ENCODE data around the gene TRPC6. TPM values are rescaled to one million over a fixed set of nuclear protein-coding genes. Genes with fewer than 3 reads are reported as not detected.

TRPC6 gene
- polyA plus RNA-seq, 1 donor (not counting 4 experiments of a cell fraction or from before 2014, with no cell fraction given): 0.04 TPM

- dilution Hi-C loops (cut with MboI; ENCODE audit: extremely low pct_ligation_motif_present, low sequenced_read_pairs): no loop called here
- FAIRE-seq: no peak
Observed at GRCh38 chr11:101582236-101582988, 1.4 kb downstream of the TRPC6 start.

GRCh38 chr11:101577461-101577860 is 6.3 kb downstream of the TRPC6 start:
- no peak overlapping the region for H3K9ac ChIP-seq (ENCODE audit: control insufficient read depth, extremely low read depth, insufficient read depth, low read length)
- no peak for FAIRE-seq
- H4K20me1 ChIP-seq (ENCODE audit: control insufficient read depth, extremely low read depth, insufficient read depth, low read length): no peaks in the 10 kb centered on the region
- no peaks in the 10 kb centered on the region for H3K36me3 ChIP-seq (ENCODE audit: control insufficient read depth in 2 of 2, extremely low read depth in 1 of 2, insufficient read depth in 2 of 2, low read length in 2 of 2)
- no peaks in the 10 kb centered on the region for H3K4me1 ChIP-seq (ENCODE audit: control insufficient read depth, extremely low read depth, insufficient read depth, low read length)
- no peak for TF ChIP-seq CTCF (optimal IDR thresholded peaks at IDR 0.05 in 1 of 3, IDR thresholded peaks at IDR 0.05 in 1 of 3, conservative IDR thresholded peaks at IDR 0.05 in 1 of 3; ENCODE audit: extremely low read depth in 1 of 3, insufficient read depth in 2 of 3, low read length in 3 of 3)
- no peak for TF ChIP-seq EZH2 (IDR thresholded peaks at IDR 0.05; ENCODE audit: low read length)
- no peak for DNase-seq (ENCODE audit: low read depth, low spot score)
- no peak overlapping the region for H2AFZ ChIP-seq (ENCODE audit: control insufficient read depth, low read length)
- H3K9me1 ChIP-seq (ENCODE audit: control insufficient read depth, extremely low read depth, insufficient read depth, low read length): no peaks in the 10 kb centered on the region
- peaks cover 6% of the 10 kb centered on the region for H3K27me3 ChIP-seq (ENCODE audit: control insufficient read depth, extremely low read depth, insufficient read depth, low read length)
- no peak overlapping the region for H3K4me2 ChIP-seq (ENCODE audit: control insufficient read depth, extremely low read depth, insufficient read depth, low read depth, low read length)
- H3K9me3 ChIP-seq (ENCODE audit: control insufficient read depth, low read depth, low read length): no peaks in the 10 kb centered on the region
- no peak overlapping the region for H3K27ac ChIP-seq (ENCODE audit: control insufficient read depth, insufficient read depth, low read length)
- dilution Hi-C loops (cut with MboI; ENCODE audit: extremely low pct_ligation_motif_present, low sequenced_read_pairs): no loop called here
- no peak overlapping the region for H3K4me3 ChIP-seq (ENCODE audit: control insufficient read depth in 2 of 3, extremely low read depth in 1 of 3, insufficient read depth in 2 of 3, low read depth in 1 of 3, low read length in 3 of 3)
- no peaks in the 10 kb centered on the region for H3K79me2 ChIP-seq (ENCODE audit: control insufficient read depth, insufficient read depth, low read length)

More at GRCh38 chr11:101582236-101582988, 1.4 kb downstream of the TRPC6 start:
- Histone ChIP-seq H3K9me1 (ENCODE audit: control insufficient read depth, extremely low read depth, insufficient read depth, low read length) (no peaks in the 10 kb centered on the region), H3K79me2 (ENCODE audit: control insufficient read depth, insufficient read depth, low read length) (no peaks in the 10 kb centered on the region), H3K4me1 (ENCODE audit: control insufficient read depth, extremely low read depth, insufficient read depth, low read length) (peaks cover 5% of the 10 kb centered on the region), H3K4me3 (ENCODE audit: control insufficient read depth in 2 of 3, extremely low read depth in 1 of 3, insufficient read depth in 2 of 3, low read depth in 1 of 3, low read length in 3 of 3) (peak overlapping the region; percentile 43 to 79 (median 61)), H3K27me3 (ENCODE audit: control insufficient read depth, extremely low read depth, insufficient read depth, low read length) (peaks cover 21% of the 10 kb centered on the region), H3K36me3 (ENCODE audit: control insufficient read depth in 2 of 2, extremely low read depth in 1 of 2, insufficient read depth in 2 of 2, low read length in 2 of 2) (no peaks in the 10 kb centered on the region), H3K27ac (ENCODE audit: control insufficient read depth, insufficient read depth, low read length) (no peak overlapping the region), H3K9ac (ENCODE audit: control insufficient read depth, extremely low read depth, insufficient read depth, low read length) (peak overlapping the region; percentile 37), H2AFZ (ENCODE audit: control insufficient read depth, low read length) (peak overlapping the region; percentile 94), H3K9me3 (ENCODE audit: control insufficient read depth, low read depth, low read length) (no peaks in the 10 kb centered on the region), H3K4me2 (ENCODE audit: control insufficient read depth, extremely low read depth, insufficient read depth, low read depth, low read length) (peak overlapping the region; percentile 83), H4K20me1 (ENCODE audit: control insufficient read depth, extremely low read depth, insufficient read depth, low read length) (no peaks in the 10 kb centered on the region)
- no peak for DNase-seq (ENCODE audit: low read depth, low spot score)
- no peak for TF ChIP-seq CTCF (optimal IDR thresholded peaks at IDR 0.05 in 1 of 3, IDR thresholded peaks at IDR 0.05 in 1 of 3, conservative IDR thresholded peaks at IDR 0.05 in 1 of 3; ENCODE audit: extremely low read depth in 1 of 3, insufficient read depth in 2 of 3, low read length in 3 of 3)
- peak; percentile 40 for TF ChIP-seq EZH2 (IDR thresholded peaks at IDR 0.05; ENCODE audit: low read length)

Data from keratinocyte (primary cell).